Trophoblast cell (in vitro differentiated cells and primary cell): ENCODE data around the gene RGCC.

Source experiments
- DNase-seq, 2 donors: peaks; one replicate each; pipeline ENCODE4 v3.0.0-alpha.2; 2016
- H2AFZ ChIP-seq: 2 replicates; pipeline ENCODE4 v1.6.1; 2013; ENCODE audit warnings: low read length, moderate library complexity, mild to moderate bottlenecking; ENCODE audit not compliant: insufficient read depth, poor library complexity
- H2AK5ac ChIP-seq: 2 replicates; pipeline ENCODE4 v1.6.1; 2013; ENCODE audit warnings: mild to moderate bottlenecking, low read length
- H2BK120ac ChIP-seq: 2 replicates; pipeline ENCODE4 v1.6.1; 2013; ENCODE audit warnings: low read length, mild to moderate bottlenecking, moderate library complexity; ENCODE audit not compliant: insufficient read depth, poor library complexity
- H2BK12ac ChIP-seq: 2 replicates; pipeline ENCODE4 v1.6.1; 2013; ENCODE audit warnings: mild to moderate bottlenecking, low read length, moderate library complexity
- H2BK5ac ChIP-seq: 2 replicates; pipeline ENCODE4 v1.6.1; 2013; ENCODE audit warnings: low read length, low read depth, moderate library complexity, mild to moderate bottlenecking; ENCODE audit not compliant: poor library complexity
- H3K14ac ChIP-seq: 2 replicates; pipeline ENCODE4 v1.6.1; 2013; ENCODE audit warnings: mild to moderate bottlenecking, low read length
- H3K18ac ChIP-seq: 2 replicates; pipeline ENCODE4 v1.6.1; 2013; ENCODE audit warnings: mild to moderate bottlenecking, low read length
- H3K23ac ChIP-seq: 2 replicates; pipeline ENCODE4 v1.6.1; 2013; ENCODE audit warnings: low read length
- H3K27ac ChIP-seq: 2 replicates; pipeline ENCODE4 v1.5.1; 2013; ENCODE audit warnings: low read depth, mild to moderate bottlenecking, inconsistent platforms, low read length, moderate library complexity
- H3K27me3 ChIP-seq: 2 replicates; pipeline ENCODE4 v1.6.1; 2013; ENCODE audit warnings: inconsistent platforms, mild to moderate bottlenecking, low read length, moderate library complexity; ENCODE audit not compliant: insufficient read depth
- H3K36me3 ChIP-seq, 2 experiments: 1 replicate in 1 of 2; 2 replicates in 1 of 2; pipeline ENCODE4 v1.6.1; 2013; ENCODE audit warnings: low read length in 2 of 2, mild to moderate bottlenecking in 2 of 2, moderate library complexity in 1 of 2; ENCODE audit not compliant: insufficient read depth in 2 of 2, control insufficient read depth in 1 of 2
- H3K4ac ChIP-seq: 2 replicates; pipeline ENCODE4 v1.6.1; 2013; ENCODE audit warnings: low read depth, mild to moderate bottlenecking, low read length, moderate library complexity
- H3K4me1 ChIP-seq, 2 experiments: 1 replicate in 1 of 2; 2 replicates in 1 of 2; pipeline ENCODE4 v1.6.1; 2013; ENCODE audit warnings: low read length in 2 of 2, mild to moderate bottlenecking in 2 of 2, moderate library complexity in 1 of 2; ENCODE audit not compliant: insufficient read depth in 2 of 2, control insufficient read depth in 1 of 2
- H3K4me2 ChIP-seq: 2 replicates; pipeline ENCODE4 v1.6.1; 2013; ENCODE audit warnings: inconsistent platforms, mild to moderate bottlenecking, low read length, moderate library complexity
- H3K4me3 ChIP-seq: 2 replicates; pipeline ENCODE4 v1.5.1; 2013; ENCODE audit warnings: mild to moderate bottlenecking, low read depth, low read length, inconsistent platforms
- H3K79me1 ChIP-seq: one replicate; pipeline ENCODE4 v1.6.1; 2013; ENCODE audit warnings: low read length
- H3K79me2 ChIP-seq: 2 replicates; pipeline ENCODE4 v1.6.1; 2013; ENCODE audit warnings: low read length, mild to moderate bottlenecking; ENCODE audit not compliant: control insufficient read depth, insufficient read depth, poor library complexity
- H3K9ac ChIP-seq: 2 replicates; pipeline ENCODE4 v1.6.1; 2013; ENCODE audit warnings: mild to moderate bottlenecking, low read length
- H3K9me3 ChIP-seq: 2 replicates; pipeline ENCODE4 v1.6.1; 2013; ENCODE audit warnings: low read depth, mild to moderate bottlenecking, control low read depth, inconsistent platforms, low read length; ENCODE audit not compliant: insufficient read depth
- H4K12ac ChIP-seq: 2 replicates; pipeline ENCODE4 v1.6.1; 2013; ENCODE audit warnings: low read depth, mild to moderate bottlenecking, low read length, moderate library complexity
- H4K8ac ChIP-seq: 2 replicates; pipeline ENCODE4 v1.6.1; 2013; ENCODE audit warnings: low read depth, mild to moderate bottlenecking, low read length, moderate library complexity
- H4K91ac ChIP-seq: one replicate; pipeline ENCODE4 v1.6.1; 2013; ENCODE audit warnings: low read depth, mild to moderate bottlenecking, low read length, moderate library complexity
- WGBS: extraction: QIAGEN DNeasy Blood & Tissue Kit; methylation state at CpG from one replicate; pipeline ENCODE4 v1.1.7; 2013; ENCODE audit warnings: missing lambda C conversion rate; ENCODE audit not compliant: insufficient read length, insufficient coverage; ENCODE audit errors: extremely low coverage; 5-methylcytosine and 5-hydroxymethylcytosine counted together

The RGCC gene

DNA sequence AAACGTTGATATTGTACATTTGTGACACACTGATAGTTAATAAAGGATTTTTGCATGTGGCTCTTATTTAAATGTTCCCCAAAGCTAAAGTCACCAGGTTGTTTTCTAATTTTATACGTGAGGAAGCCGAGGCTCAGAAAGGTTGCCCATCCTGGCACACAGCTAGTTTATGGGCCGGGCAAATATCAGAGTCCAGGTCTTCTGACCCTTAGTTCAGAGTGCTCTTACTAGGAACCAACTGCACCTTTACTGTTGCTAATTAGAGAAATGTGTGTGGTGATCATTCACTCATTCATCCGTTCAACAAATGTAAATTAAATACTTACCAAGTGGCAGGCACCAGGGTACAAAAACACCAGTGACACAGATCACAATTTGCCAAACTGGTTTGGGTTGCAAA is 46.3 kb upstream of the RGCC start:
- H3K9ac ChIP-seq, result no peak overlapping the region
- H2BK12ac ChIP-seq, result no peak overlapping the region
- no peak overlapping the region for H4K91ac ChIP-seq
- H3K23ac ChIP-seq, result no peak overlapping the region
- no peak overlapping the region for H3K4me2 ChIP-seq
- H2BK5ac ChIP-seq, result no peak overlapping the region
- H4K12ac ChIP-seq, result no peak overlapping the region
- H3K4me3 ChIP-seq, result no peak overlapping the region
- no peak overlapping the region for H2BK120ac ChIP-seq
- H3K79me1 ChIP-seq, result no peaks in the 10 kb centered on the region
- H2AFZ ChIP-seq, result no peak overlapping the region
- no peak for DNase-seq
- no CpG with 5 or more reads among the region's 5 CpGs for WGBS
- no peak overlapping the region for H3K4ac ChIP-seq
- H3K14ac ChIP-seq, result no peak overlapping the region
- no peak overlapping the region for H4K8ac ChIP-seq
- H3K4me1 ChIP-seq, result no peaks in the 10 kb centered on the region
- no peaks in the 10 kb centered on the region for H3K27me3 ChIP-seq
- H3K18ac ChIP-seq, result no peak overlapping the region
- no peaks in the 10 kb centered on the region for H3K79me2 ChIP-seq
- H3K9me3 ChIP-seq, result no peaks in the 10 kb centered on the region
- H2AK5ac ChIP-seq, result no peak overlapping the region
- no peaks in the 10 kb centered on the region for H3K36me3 ChIP-seq
- no peak overlapping the region for H3K27ac ChIP-seq

DNA sequence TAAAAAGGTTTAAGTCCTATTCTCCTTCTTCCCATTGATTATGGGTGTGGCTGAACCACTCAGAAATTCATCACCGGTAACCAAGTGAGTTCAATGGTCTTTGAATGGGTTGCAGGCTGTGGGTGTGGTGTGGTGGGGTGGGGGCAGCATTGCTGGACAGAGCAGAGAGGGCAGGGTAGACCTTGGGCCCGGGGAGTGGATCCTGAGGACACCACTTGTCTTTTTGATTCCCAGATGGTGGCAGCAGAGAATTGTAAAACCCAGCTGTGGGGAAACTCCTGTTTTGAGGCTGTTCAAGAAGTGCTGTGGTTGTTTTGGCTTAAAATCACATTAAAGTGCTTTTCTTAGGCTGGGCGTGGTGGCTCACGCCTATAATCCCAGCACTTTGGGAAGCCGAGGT is 45.8 kb upstream of the RGCC start:
- Histone ChIP-seq H3K9ac (no peak overlapping the region), H3K36me3 (no peaks in the 10 kb centered on the region), H3K27me3 (no peaks in the 10 kb centered on the region), H2BK12ac (no peak overlapping the region), H3K79me1 (no peaks in the 10 kb centered on the region), H4K8ac (no peak overlapping the region), H2BK120ac (no peak overlapping the region), H3K14ac (no peak overlapping the region), H2AK5ac (no peak overlapping the region), H3K27ac (no peak overlapping the region), H3K79me2 (no peaks in the 10 kb centered on the region), H3K4ac (no peak overlapping the region), H2BK5ac (no peak overlapping the region), H4K12ac (no peak overlapping the region), H3K9me3 (no peaks in the 10 kb centered on the region), H4K91ac (no peak overlapping the region), H3K23ac (no peak overlapping the region), H3K4me2 (no peak overlapping the region), H2AFZ (no peak overlapping the region), H3K4me3 (no peak overlapping the region), H3K4me1 (no peaks in the 10 kb centered on the region), H3K18ac (no peak overlapping the region)
- no CpG with 5 or more reads among the region's 5 CpGs for WGBS
- DNase-seq, result peak in 1 of 2 donors; percentile 29

DNA sequence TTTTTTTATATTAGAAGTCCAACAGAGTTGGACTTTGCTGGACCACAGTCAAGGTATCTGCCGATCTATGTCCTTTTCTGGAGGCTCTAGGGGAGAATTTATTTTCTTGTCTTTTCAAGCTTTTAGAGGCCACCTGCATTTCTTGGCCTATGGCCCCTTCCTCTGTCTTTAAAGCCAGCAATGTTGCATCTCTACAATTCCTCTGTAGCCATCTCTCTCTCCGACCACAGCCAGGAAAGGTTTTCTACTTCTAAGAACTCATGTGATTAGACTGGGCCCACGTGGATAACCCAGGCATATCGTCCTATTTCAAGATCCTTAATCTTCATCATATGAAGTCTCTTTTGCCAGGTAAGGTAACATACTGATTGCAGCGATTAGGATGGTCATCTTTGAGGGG is 43.5 kb upstream of the RGCC start:
- H4K8ac ChIP-seq, result no peak overlapping the region
- H3K23ac ChIP-seq, result no peak overlapping the region
- no peak overlapping the region for H3K4me3 ChIP-seq
- no peak for DNase-seq
- H3K79me1 ChIP-seq, result no peaks in the 10 kb centered on the region
- no CpG with 5 or more reads among the region's 5 CpGs for WGBS
- H3K9me3 ChIP-seq, result no peaks in the 10 kb centered on the region
- no peaks in the 10 kb centered on the region for H3K79me2 ChIP-seq
- no peak overlapping the region for H3K9ac ChIP-seq
- H2BK5ac ChIP-seq, result no peak overlapping the region
- no peaks in the 10 kb centered on the region for H3K36me3 ChIP-seq
- no peak overlapping the region for H3K4me2 ChIP-seq
- H2AFZ ChIP-seq, result no peak overlapping the region
- H4K12ac ChIP-seq, result no peak overlapping the region
- H2BK12ac ChIP-seq, result no peak overlapping the region
- H3K4ac ChIP-seq, result no peak overlapping the region
- H2BK120ac ChIP-seq, result no peak overlapping the region
- no peak overlapping the region for H3K14ac ChIP-seq
- no peak overlapping the region for H2AK5ac ChIP-seq
- peaks cover 3% of the 10 kb centered on the region for H3K27me3 ChIP-seq
- no peak overlapping the region for H4K91ac ChIP-seq
- no peaks in the 10 kb centered on the region for H3K4me1 ChIP-seq
- no peak overlapping the region for H3K27ac ChIP-seq
- no peak overlapping the region for H3K18ac ChIP-seq

DNA sequence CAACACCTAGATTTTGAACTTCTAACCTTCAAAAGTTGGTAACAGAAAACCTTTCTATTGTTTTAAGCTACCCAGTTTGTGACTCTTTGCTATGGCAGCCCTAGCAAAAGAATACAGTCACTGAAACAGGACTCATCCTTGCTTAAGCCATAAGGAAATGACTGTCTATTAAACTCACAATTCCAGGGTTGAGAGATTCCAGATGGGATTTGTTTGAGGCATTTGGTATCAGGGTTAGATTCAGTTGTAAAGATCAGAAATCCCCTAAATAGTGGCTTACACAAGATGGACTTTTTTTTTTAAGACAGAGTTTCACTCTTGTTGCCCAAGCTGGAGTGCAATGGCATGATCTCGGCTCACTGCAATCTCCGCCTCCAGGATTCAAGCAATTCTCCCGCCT is 41.1 kb upstream of the RGCC start:
- H4K12ac ChIP-seq, result no peak overlapping the region
- H3K79me2 ChIP-seq, result no peaks in the 10 kb centered on the region
- H2AK5ac ChIP-seq, result no peak overlapping the region
- peak in 1 of 2 donors; percentile 18 for DNase-seq
- H2BK5ac ChIP-seq, result no peak overlapping the region
- H3K4ac ChIP-seq, result no peak overlapping the region
- H2BK120ac ChIP-seq, result no peak overlapping the region
- no peaks in the 10 kb centered on the region for H3K9me3 ChIP-seq
- WGBS, result no CpG with 5 or more reads among the region's 3 CpGs
- no peak overlapping the region for H4K91ac ChIP-seq
- H3K23ac ChIP-seq, result no peak overlapping the region
- H3K79me1 ChIP-seq, result no peaks in the 10 kb centered on the region
- peaks cover 3% of the 10 kb centered on the region for H3K27me3 ChIP-seq
- no peak overlapping the region for H3K27ac ChIP-seq
- H3K18ac ChIP-seq, result no peak overlapping the region
- H2BK12ac ChIP-seq, result no peak overlapping the region
- H2AFZ ChIP-seq, result no peak overlapping the region
- no peak overlapping the region for H3K4me2 ChIP-seq
- no peaks in the 10 kb centered on the region for H3K4me1 ChIP-seq
- no peak overlapping the region for H3K4me3 ChIP-seq
- no peak overlapping the region for H3K14ac ChIP-seq
- no peaks in the 10 kb centered on the region for H3K36me3 ChIP-seq
- no peak overlapping the region for H4K8ac ChIP-seq
- H3K9ac ChIP-seq, result no peak overlapping the region
